WTC11 (cell line): ENCODE measurements around the gene UGT1A7. TPM values are rescaled to one million over a fixed set of nuclear protein-coding genes. Genes with fewer than 3 reads are reported as not detected.

Source experiments
- ATAC-seq: fragments of 200-7000 bp; cut with Tn5 transposase; 2 replicates; pipeline ENCODE4 v1.10.0; 2021; ENCODE audit warnings: mild to moderate bottlenecking, moderate library complexity
- CTCF ChIA-PET: fragments of 300-600 bp; sonication (Branson Sonifier 250); formaldehyde crosslinking; loops from one replicate; lab custom pipeline; 2021; ENCODE audit warnings: antibody characterized with exemption; lab: Charles Lee
- POLR2A ChIA-PET: fragments of 350-600 bp; sonication (Branson Sonifier 250); formaldehyde crosslinking; loops from one replicate; lab custom pipeline; 2021; ENCODE audit warnings: antibody characterized with exemption; lab: Charles Lee
- DNase-seq: peaks from one replicate; pipeline ENCODE4 v3.0.0; 2021; ENCODE audit warnings: low spot score
- H3K27ac Mint-ChIP-seq: 2 replicates; pipeline ENCODE4 v1.8.0; 2021; ENCODE audit warnings: mixed read lengths
- H3K27me3 Mint-ChIP-seq: 2 replicates; pipeline ENCODE4 v1.8.0; 2021; ENCODE audit warnings: low read depth, mild to moderate bottlenecking, moderate library complexity, mixed read lengths
- H3K36me3 Mint-ChIP-seq: 2 replicates; pipeline ENCODE4 v1.8.0; 2021; ENCODE audit warnings: mixed read lengths
- H3K4me1 Mint-ChIP-seq: 2 replicates; pipeline ENCODE4 v1.8.0; 2022; ENCODE audit warnings: mixed read lengths
- H3K4me3 Mint-ChIP-seq: 2 replicates; pipeline ENCODE4 v1.8.0; 2021; ENCODE audit warnings: mild to moderate bottlenecking, moderate library complexity, mixed read lengths
- H3K9me3 Mint-ChIP-seq: 2 replicates; pipeline ENCODE4 v1.8.0; 2021; ENCODE audit warnings: mixed read lengths
- AR ChIP-seq: fragments of 250-450 bp; sonication (Bioruptor Pico); IDR thresholded peaks from 2 replicates; pipeline ENCODE4 v1.9.0; 2021; ENCODE audit warnings: mild to moderate bottlenecking
- CREB1 ChIP-seq: sonication (generic); formaldehyde crosslinking; IDR thresholded peaks from 2 replicates; pipeline ENCODE4 v1.8.0; 2023; ENCODE audit warnings: mild to moderate bottlenecking, missing genetic modification reagents
- E2F1 ChIP-seq: sonication (generic); formaldehyde crosslinking; IDR thresholded peaks from 2 replicates; pipeline ENCODE4 v1.8.0; 2022; ENCODE audit warnings: mild to moderate bottlenecking, missing genetic modification reagents
- E2F4 ChIP-seq: sonication (generic); formaldehyde crosslinking; IDR thresholded peaks from 2 replicates; pipeline ENCODE4 v1.8.1; 2022; ENCODE audit warnings: low read depth, mild to moderate bottlenecking, moderate library complexity, missing genetic modification reagents, borderline replicate concordance
- ELF4 ChIP-seq: sonication (generic); formaldehyde crosslinking; IDR thresholded peaks from 2 replicates; pipeline ENCODE4 v1.8.1; 2022; ENCODE audit warnings: low read depth, mild to moderate bottlenecking, moderate library complexity, missing genetic modification reagents
- ESRRA ChIP-seq: sonication (generic); formaldehyde crosslinking; IDR thresholded peaks from 2 replicates; pipeline ENCODE4 v1.8.1; 2022; ENCODE audit warnings: mild to moderate bottlenecking, missing genetic modification reagents, borderline replicate concordance
- FOXK1 ChIP-seq: sonication (generic); formaldehyde crosslinking; IDR thresholded peaks from 2 replicates; pipeline ENCODE4 v1.8.0; 2022; ENCODE audit warnings: mild to moderate bottlenecking, moderate library complexity, missing genetic modification reagents
- GTF2I ChIP-seq: fragments of 250-450 bp; sonication (Bioruptor Pico); conservative IDR thresholded peaks from 2 replicates; pipeline ENCODE4 v1.4.0; 2021; ENCODE audit warnings: mild to moderate bottlenecking
- HMGXB4 ChIP-seq: sonication (generic); formaldehyde crosslinking; IDR thresholded peaks from 2 replicates; pipeline ENCODE4 v1.8.1; 2023; ENCODE audit warnings: mild to moderate bottlenecking, moderate library complexity, missing genetic modification reagents
- IRF1 ChIP-seq: sonication (generic); formaldehyde crosslinking; IDR thresholded peaks from 2 replicates; pipeline ENCODE4 v1.8.0; 2023; ENCODE audit warnings: missing genetic modification reagents
- JAZF1 ChIP-seq: fragments of 250-450 bp; sonication (Bioruptor Pico); IDR thresholded peaks from 2 replicates; pipeline ENCODE4 v1.9.0; 2021; ENCODE audit warnings: moderate library complexity, mild to moderate bottlenecking, inconsistent platforms
- NFE2L1 ChIP-seq: sonication (generic); formaldehyde crosslinking; IDR thresholded peaks from 2 replicates; pipeline ENCODE4 v1.8.1; 2023; ENCODE audit warnings: missing genetic modification reagents
- NR3C1 ChIP-seq: sonication (generic); formaldehyde crosslinking; conservative IDR thresholded peaks from 2 replicates; pipeline ENCODE4 v1.8.1; 2023; ENCODE audit warnings: low read depth, mild to moderate bottlenecking, missing genetic modification reagents
- OVOL2 ChIP-seq: fragments of 250-450 bp; sonication (Bioruptor Pico); IDR thresholded peaks from 2 replicates; pipeline ENCODE4 v1.9.0; 2021; ENCODE audit warnings: mild to moderate bottlenecking, borderline replicate concordance
- RORB ChIP-seq: fragments of 250-450 bp; sonication (Bioruptor Pico); IDR thresholded peaks from 2 replicates; pipeline ENCODE4 v1.9.0; 2021; ENCODE audit warnings: mild to moderate bottlenecking
- SOX15 ChIP-seq: fragments of 250-450 bp; sonication (Bioruptor Pico); IDR thresholded peaks from 2 replicates; pipeline ENCODE4 v1.9.0; 2021; ENCODE audit warnings: mild to moderate bottlenecking
- TP53 ChIP-seq: sonication (generic); formaldehyde crosslinking; IDR thresholded peaks from 2 replicates; pipeline ENCODE4 v1.8.1; 2023; ENCODE audit warnings: mild to moderate bottlenecking, missing genetic modification reagents
- ZNF138 ChIP-seq: sonication (generic); formaldehyde crosslinking; conservative IDR thresholded peaks from 2 replicates; pipeline ENCODE4 v1.8.1; 2022; ENCODE audit warnings: mild to moderate bottlenecking, moderate library complexity, missing genetic modification reagents
- ZNF219 ChIP-seq: sonication (generic); formaldehyde crosslinking; IDR thresholded peaks from 2 replicates; pipeline ENCODE4 v1.8.0; 2023; ENCODE audit warnings: missing genetic modification reagents, mild to moderate bottlenecking, borderline replicate concordance
- total RNA-seq: library from RNA; stranded (reverse); gene quantifications from 3 replicates; pipeline ENCODE4 v1.2.3, GENCODE V29; 2021
- TF ChIP-seq, protein P1 (sequence below): sonication (generic); formaldehyde crosslinking; conservative IDR thresholded peaks from 2 replicates; pipeline ENCODE4 v1.8.1; 2023; ENCODE audit warnings: mild to moderate bottlenecking, low read depth, missing genetic modification reagents, moderate library complexity
- TF ChIP-seq, protein P2 (sequence below): sonication (generic); formaldehyde crosslinking; IDR thresholded peaks from 2 replicates; pipeline ENCODE4 v1.8.0; 2022; ENCODE audit warnings: missing genetic modification reagents

The UGT1A7 gene
- total RNA-seq, 1 experiment from 2014 or later: not detected

DNA sequence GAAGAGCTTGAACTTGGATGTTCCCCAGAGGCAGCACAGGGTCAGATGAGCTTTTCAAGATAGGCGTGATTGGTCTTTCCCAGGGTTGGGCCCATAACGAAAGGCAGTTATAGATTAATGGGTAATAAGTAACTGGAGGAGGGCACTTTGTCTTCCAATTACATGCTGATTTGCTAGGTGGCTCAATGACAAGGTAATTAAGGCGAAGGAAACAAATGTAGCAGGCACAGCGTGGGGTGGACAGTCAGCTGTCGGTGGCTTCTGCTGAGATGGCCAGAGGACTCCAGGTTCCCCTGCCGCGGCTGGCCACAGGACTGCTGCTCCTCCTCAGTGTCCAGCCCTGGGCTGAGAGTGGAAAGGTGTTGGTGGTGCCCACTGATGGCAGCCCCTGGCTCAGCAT, 36.9 kb downstream of the UGT1A7 start, which contains the start of gene UGT1A4:
Gene UGT1A4 (plus strand): TSS at position 185 of the 400 bp plus-strand sequence. CDS start 85 bp downstream, at position 270.
- peaks cover 34% of the 10 kb centered on the region for H3K9me3 Mint-ChIP-seq

DNA sequence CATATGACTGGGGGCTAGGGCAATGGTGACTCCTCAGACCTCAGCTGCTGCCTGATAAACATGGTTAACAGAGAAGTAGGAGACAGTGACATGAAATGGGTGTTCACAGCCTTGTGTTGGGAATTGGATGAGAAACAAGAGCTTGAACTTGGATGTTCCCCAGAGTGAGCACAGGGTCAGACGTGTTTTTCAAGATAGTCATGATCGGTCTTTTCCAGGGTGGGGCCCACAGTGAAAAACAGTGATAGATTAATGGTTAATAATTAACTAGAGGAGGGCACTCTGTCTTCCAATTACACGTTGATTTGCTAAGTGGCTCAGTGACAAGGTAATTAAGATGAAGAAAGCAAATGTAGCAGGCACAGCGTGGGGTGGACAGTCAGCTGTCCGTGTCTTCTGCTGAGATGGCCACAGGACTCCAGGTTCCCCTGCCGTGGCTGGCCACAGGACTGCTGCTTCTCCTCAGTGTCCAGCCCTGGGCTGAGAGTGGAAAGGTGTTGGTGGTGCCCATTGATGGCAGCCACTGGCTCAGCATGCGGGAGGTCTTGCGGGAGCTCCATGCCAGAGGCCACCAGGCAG, 47.1 kb downstream of the UGT1A7 start, which contains the start of gene UGT1A3:
Gene UGT1A3 (plus strand): TSS at position 320 of the 579 bp plus-strand sequence. CDS start 85 bp downstream, at position 405.
- no peak for TF ChIP-seq OVOL2 (CRISPR knock-in tag)
- TF ChIP-seq AR (CRISPR knock-in tag): no peak
- TF ChIP-seq HMGXB4 (CRISPR knock-in tag): no peak
- TF ChIP-seq, protein P1, sequence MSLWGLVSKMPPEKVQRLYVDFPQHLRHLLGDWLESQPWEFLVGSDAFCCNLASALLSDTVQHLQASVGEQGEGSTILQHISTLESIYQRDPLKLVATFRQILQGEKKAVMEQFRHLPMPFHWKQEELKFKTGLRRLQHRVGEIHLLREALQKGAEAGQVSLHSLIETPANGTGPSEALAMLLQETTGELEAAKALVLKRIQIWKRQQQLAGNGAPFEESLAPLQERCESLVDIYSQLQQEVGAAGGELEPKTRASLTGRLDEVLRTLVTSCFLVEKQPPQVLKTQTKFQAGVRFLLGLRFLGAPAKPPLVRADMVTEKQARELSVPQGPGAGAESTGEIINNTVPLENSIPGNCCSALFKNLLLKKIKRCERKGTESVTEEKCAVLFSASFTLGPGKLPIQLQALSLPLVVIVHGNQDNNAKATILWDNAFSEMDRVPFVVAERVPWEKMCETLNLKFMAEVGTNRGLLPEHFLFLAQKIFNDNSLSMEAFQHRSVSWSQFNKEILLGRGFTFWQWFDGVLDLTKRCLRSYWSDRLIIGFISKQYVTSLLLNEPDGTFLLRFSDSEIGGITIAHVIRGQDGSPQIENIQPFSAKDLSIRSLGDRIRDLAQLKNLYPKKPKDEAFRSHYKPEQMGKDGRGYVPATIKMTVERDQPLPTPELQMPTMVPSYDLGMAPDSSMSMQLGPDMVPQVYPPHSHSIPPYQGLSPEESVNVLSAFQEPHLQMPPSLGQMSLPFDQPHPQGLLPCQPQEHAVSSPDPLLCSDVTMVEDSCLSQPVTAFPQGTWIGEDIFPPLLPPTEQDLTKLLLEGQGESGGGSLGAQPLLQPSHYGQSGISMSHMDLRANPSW (CRISPR knock-in tag): no peak
- no peak for TF ChIP-seq E2F4 (CRISPR knock-in tag)
- TF ChIP-seq ZNF219: no peak
- ChIA-PET POLR2A (no interaction called here), CTCF (no interaction called here)
- H3K4me1 Mint-ChIP-seq: no peaks in the 10 kb centered on the region
- H3K27me3 Mint-ChIP-seq: peaks cover 3% of the 10 kb centered on the region; the same call in 1 of the 2 replicates
- no peak for ATAC-seq
- no peak within 1 kb of the TSS for H3K4me3 Mint-ChIP-seq
- no peak within 1 kb of the TSS for H3K27ac Mint-ChIP-seq
- peaks cover 8% of the 10 kb centered on the region; the same call in 1 of the 2 replicates for H3K36me3 Mint-ChIP-seq
- peaks cover 44% of the 10 kb centered on the region for H3K9me3 Mint-ChIP-seq
- DNase-seq: no peak

More for the DNA sequence above, 36.9 kb downstream of the UGT1A7 start, which contains the start of gene UGT1A4:
- DNase-seq: no peak
- Mint-ChIP-seq H3K27me3 (peaks cover 7% of the 10 kb centered on the region; the same call in 1 of the 2 replicates), H3K27ac (no peak within 1 kb of the TSS), H3K4me1 (no peaks in the 10 kb centered on the region), H3K36me3 (no peaks in the 10 kb centered on the region), H3K4me3 (no peak within 1 kb of the TSS)
- ChIA-PET CTCF (no interaction called here), POLR2A (no interaction called here)
- TF ChIP-seq RORB (no peak), TP53 (CRISPR knock-in tag) (no peak), IRF1 (CRISPR knock-in tag) (no peak), FOXK1 (CRISPR knock-in tag) (no peak), NFE2L1 (CRISPR knock-in tag) (no peak), ESRRA (CRISPR knock-in tag) (no peak), ZNF138 (no peak), JAZF1 (CRISPR knock-in tag) (no peak), SOX15 (CRISPR knock-in tag) (no peak), NR3C1 (CRISPR knock-in tag) (no peak), E2F1 (CRISPR knock-in tag) (no peak), GTF2I (CRISPR knock-in tag) (no peak), ELF4 (no peak), CREB1 (CRISPR knock-in tag) (no peak)
- TF ChIP-seq, protein P2, sequence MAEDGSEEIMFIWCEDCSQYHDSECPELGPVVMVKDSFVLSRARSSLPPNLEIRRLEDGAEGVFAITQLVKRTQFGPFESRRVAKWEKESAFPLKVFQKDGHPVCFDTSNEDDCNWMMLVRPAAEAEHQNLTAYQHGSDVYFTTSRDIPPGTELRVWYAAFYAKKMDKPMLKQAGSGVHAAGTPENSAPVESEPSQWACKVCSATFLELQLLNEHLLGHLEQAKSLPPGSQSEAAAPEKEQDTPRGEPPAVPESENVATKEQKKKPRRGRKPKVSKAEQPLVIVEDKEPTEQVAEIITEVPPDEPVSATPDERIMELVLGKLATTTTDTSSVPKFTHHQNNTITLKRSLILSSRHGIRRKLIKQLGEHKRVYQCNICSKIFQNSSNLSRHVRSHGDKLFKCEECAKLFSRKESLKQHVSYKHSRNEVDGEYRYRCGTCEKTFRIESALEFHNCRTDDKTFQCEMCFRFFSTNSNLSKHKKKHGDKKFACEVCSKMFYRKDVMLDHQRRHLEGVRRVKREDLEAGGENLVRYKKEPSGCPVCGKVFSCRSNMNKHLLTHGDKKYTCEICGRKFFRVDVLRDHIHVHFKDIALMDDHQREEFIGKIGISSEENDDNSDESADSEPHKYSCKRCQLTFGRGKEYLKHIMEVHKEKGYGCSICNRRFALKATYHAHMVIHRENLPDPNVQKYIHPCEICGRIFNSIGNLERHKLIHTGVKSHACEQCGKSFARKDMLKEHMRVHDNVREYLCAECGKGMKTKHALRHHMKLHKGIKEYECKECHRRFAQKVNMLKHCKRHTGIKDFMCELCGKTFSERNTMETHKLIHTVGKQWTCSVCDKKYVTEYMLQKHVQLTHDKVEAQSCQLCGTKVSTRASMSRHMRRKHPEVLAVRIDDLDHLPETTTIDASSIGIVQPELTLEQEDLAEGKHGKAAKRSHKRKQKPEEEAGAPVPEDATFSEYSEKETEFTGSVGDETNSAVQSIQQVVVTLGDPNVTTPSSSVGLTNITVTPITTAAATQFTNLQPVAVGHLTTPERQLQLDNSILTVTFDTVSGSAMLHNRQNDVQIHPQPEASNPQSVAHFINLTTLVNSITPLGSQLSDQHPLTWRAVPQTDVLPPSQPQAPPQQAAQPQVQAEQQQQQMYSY (CRISPR knock-in tag): no peak
- ATAC-seq: no peak
